ENCODE measurements around the gene RAI1.
A peak's percentile ranks its signal among the peaks of the same experiment; 100 is the strongest.
"Not testable (repeated sequence)": the region's sequence is repeated elsewhere in the genome, so short reads cannot be mapped to it uniquely, and the experiment has no call there.

RAI1 gene

DNA sequence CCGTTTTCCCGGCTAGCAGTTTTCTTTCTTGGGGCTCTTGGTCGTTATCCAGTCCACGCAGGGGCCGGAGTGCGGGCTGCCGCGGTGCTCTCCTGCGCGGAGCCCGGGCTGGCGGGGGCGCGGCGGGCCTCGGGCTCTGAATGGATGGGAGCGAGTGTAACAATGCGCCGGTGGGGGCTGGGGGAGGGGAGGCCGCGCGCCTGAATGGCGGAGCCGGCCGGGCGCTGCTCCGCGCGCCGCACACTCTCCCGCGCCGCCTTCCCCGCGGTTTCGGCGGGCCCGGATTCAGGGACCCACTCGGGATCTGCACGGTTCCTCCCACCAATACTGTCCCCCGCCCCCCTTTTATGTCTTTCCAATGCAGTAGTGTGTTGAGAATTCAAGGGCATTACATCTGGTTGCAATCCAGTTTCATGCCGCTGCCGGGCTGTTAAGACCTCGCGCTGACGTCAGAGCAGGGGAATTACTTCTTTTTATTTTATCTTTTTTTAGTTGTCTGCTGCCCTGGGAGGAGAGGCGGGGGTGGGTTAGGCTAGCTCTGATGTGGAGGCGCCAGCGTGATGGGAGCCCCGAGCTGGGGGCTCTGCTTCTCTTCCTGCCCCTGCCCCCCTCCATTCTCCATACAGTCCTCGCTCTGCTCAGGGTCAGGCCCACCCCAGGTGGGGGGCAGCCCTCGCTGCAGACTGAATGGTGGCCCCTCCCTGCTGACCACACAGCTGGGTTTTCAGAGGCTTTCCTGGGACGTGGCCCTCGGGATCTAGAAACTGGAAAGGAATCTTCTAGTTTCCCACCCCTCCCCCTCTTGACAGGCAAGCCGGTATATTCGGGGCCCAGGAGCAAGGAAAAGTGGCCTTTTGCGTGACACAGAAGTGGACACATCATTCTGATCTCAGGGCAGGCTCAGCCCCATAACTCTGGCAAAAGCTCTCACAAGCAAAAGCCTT, 1.8 kb downstream of the RAI1 start:
- DNase-seq: peak; percentile 73

DNA sequence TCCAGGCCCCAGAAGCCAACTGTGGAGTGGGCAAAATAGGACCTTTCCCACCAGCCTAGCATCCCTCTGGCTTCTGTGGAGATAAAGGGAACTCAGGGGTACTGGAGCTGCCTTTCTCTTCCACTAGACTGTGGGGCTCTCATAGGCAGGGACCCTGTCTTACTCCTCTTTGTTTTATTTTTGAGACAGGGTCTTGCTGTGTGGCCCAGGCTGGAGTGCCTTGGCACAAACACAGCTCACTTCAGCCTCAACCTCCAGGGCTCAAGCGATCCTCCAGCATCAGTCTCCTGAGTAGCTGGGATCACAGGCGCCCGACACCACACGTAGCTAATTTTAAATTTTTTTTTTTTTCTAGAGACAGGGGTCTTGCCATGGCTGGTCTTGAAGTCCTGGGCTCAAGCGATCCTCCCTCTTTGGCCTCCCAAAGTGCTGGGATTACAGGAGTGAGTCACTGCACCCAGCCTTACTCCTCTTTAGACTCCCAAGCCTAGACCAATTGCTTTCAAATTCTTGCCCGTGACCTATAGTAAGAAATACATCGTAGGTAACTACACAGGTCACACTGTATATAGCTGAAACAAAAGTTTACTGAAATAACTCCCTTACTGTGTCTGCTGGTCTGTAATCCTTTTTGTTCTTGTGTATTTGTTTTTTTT, 2.6 kb downstream of the RAI1 start:
- no peak for DNase-seq

DNA sequence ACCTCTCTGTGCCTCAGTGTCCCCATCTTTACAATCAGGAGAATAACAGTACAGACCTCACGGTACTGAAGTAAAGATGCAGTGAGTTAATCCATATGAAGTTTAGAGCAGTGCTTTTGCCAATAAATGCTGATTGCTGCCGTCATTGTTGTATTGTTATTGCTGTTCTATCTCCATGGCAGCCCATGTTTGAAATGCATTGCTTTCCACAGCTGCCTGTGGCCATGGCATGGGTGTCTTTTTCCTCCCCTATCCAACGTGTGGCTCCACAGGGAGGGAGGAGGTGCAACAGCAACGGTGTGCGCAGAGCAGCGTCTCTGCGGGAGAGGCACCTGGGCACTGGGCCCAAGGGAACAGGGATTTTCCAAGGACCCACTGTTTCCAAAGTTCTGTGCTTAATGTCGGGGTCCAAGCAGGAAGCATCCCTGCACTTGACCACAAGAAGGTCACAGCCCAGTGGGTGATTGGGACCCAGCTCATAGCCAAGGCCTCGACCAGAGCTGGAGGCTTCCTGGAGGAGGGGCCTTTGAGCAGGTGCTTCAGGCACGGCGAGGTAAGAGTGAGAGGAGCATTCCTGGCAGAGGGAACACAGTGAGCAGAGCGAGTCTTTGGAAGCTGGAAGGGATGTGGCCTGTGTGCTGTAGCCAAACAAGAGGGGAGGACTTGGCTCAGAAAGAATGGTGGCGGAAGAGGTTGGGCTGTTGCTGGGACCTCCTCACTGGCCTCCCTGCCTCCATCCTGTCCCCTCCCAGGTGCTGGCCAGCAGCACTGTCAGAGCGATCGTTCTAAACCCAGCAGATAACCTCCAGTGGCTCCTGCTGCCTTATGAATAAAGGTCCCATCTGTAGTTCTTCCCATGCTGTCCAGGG, 3.9 kb downstream of the RAI1 start:
- no peak for DNase-seq

DNA sequence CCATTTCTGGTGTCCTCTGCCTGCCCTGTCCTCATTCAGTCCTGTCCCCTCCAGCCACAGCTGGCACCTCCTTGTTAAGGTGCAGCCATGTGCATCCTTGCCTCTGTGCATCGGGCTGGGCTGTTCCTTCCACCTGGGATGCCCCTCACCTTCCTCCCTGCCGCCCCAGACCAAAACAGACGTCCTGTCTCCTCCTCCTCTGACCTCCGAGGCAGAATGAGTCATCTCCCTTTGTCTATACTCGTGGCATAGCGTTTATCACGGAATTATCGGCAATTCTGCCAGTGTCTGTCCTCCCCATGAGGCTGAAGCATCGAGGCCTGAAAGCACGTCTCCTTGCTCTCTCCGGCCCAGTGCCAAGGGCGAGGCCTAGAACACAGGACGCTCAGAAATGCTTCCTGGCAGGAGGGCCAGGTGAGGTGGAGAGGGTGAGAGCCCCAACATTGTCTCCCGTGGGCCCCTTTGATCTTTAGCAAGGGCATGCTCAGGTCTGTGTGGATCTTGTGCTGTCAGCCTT, 4.6 kb downstream of the RAI1 start:
- DNase-seq: no peak

DNA sequence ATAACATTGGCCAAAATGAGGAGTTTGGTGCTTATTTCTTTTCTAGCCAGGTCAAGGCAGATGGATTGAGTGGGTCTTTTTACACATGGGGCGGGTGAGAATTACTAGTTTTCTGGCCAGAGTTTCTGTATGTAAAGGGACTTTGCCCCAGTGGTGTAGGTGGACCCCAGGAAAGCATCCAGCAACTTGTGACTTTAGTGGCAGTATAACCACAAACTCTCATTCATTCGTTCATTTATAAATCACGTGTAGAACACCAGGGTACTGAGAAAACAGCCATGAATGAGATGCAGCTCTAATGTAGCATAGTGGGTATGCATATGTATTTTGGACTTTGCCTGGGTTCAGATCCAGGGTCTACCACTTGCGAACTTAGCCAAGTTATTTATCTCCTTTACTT, 8.1 kb downstream of the RAI1 start:
- DNase-seq: no peak

DNA sequence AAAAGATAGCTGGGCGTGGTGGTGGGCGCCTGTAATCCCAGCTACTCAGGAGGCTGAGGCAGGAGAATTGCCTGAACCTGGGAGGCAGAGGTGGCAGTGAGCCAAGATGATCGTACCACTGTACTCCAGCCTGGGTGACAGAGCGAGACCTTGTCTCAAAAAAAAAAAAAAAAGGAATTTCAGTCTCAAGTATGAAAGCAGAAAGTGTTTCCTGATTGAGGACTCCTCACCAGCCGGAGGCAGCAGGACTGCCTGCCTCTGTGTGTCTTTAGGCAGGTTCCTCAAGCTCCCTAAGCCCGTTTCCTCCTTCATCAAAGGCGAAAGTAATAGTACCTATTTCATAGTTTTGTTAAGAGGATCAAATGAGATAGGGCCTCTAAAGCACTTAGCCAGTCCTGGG, 9.0 kb downstream of the RAI1 start:
- DNase-seq: not testable (repeated sequence)

DNA sequence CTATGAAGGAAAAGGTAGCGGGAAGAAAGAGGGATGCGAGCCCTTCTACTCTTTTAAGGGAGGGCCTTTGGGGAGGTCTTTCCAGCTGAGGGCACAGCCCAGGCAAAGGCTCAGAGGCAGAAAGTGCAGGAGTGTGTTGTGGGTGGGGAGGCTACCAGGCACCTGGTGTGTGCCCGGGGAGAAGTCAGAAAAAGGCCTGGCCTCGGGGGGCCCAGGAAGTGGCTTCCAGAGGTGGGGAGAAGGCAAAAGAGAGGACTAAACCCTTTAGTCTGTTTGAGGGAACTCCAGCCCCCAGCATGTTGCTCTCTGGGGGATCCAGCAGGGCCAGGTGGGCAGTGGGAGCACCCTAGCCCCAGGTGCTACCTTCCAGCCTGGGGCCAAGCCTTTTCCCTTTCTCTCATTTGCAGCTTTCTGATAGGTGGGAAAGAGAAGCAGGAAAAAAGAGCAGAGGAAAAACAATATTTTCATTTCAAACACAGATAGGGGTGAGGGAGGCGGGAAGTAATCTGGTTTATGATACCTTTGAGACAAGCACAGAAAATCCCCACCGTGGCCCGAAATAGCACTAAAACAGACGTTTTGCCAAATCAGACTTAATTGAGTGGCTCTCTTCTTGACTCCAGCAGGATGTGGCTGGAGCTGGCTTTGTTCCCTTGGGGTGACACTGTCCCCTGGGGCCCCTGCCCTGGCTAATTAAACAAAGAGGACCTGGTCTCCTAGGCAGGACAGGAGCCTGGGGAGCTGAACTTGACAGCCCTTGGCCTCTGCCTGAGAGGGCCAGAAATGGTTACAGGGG, 10.4 kb downstream of the RAI1 start:
- DNase-seq: no peak

DNA sequence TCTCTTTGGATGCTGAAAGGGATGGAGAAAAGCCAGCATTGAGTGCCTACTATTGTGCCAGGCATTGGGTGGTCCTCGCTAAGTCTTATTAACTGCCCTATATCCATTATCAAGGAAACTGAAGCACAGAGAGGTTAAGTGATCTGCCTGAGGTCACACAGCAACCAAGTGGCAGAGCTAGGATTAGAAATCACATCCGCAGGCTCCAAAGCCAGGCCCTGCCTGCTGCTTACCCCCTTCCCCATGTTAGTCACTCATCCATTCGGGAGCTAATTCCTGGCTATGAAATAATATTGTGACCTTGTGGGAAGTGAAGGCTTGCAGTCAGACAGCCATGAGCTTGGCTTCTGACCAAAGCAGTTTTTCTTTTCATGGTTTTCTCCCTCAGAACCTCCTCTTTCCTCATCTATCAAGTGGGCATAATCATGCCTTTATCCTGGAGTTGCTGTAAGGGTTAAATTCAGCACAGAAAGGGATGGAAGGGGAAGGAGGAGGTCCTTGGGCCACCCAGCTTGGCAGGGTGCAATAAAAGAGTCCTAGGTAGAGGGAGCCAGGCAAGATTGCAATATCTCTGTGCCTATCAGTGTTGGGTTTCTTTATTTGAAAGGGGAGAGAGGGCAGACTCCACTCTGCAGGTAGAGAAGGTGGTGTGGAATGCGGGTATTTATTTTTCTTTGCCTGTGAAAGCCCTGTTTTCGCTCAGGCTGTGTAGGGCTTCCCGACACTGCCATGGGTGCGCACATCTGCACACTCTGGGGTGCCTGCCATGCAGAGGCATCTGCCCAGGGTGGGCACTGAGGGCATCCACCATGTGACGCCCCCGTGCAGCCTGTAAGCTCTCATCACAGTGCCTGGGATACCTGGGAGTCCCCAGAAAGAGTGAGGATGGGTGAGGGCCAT, 11.3 kb downstream of the RAI1 start:
- no peak for DNase-seq

DNA sequence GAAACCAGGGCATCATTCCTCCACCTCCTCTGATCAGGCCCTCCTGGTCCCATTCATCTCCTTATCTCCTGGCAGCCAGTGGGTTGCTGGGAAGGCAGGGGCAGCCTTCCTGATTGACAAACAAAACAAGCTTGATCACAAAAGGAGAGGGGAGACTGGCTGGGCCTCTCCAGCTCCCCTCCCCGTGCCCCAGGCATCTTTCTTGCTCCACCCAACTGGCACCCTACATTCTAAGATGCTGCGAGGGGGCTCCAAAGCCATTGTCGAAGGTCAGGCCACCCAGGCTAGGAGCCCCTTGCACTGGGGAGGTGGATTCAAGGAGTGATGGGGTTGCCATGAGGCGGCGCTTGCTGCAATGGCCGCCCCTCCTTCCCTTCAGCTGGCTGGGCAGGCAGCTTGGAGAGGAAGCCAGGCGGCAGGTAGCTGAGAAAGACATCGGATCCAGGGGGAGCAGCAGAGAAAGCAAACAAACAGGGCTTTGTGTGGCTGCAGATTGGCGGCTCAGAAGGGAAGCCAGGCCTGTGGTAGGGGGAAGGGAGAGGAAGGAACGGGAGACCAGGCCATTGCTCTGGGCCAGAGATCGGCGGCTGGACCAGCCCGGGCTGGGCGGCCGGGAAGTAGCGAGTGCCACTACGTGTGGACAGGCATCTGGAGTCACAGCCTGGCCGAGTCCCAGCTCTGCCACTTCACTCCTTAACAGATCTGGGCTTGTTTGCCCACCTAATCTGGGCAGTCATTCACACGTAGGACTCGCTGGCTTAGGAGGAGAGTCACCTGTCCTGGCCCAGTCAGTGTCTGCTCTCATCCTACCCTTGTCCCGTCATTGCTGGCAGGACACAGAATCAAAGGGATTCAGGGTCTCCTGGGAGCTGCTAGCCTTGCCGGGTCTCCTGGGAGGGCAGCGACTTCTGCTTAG, 12.3 kb downstream of the RAI1 start:
- DNase-seq: no peak

DNA sequence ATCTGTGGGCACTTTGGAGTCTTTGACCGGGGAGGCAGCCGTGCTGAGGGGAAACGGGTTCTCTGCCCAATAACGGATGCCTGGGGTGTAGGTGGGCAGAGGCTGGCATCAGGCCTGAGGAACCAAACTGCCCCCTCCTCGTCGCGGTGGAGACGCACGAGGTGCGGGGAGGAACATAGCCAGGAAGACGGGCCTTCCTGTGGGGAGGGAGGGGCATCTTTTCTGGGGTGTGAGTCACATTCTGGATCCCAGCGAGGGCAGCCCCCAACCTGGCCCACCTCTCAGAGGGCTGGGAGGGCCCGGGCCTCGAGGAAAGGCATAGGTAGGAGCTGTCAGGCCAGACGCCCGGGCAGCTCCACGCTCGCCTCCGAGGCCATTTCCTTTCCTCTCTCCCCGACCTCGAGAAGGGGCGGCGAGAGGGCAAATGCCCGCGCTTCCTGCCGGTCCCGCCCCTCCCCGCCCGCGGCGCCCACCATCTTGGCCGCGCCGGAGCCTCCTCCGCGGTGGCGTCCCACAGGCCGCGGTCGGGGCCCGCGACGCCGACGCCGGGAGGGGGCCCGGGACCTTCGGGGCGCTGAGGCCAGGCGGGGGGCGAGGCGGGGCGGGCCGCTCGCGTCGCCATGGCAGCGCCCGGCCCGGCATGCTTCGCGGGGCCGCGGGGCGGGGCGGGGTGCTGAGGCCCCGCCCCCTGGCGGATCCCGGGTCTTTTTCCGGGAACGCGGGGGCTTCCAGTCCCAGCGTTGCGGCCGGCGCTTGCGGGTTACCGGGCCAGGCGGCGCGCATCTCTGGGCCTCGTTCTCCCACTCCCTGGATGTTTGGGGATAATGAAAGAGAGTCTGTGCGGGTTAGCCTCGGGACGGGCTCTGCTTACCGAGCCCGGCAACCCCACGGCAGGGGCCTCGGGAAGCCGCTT, 13.2 kb downstream of the RAI1 start:
- DNase-seq: peak; percentile 62

DNA sequence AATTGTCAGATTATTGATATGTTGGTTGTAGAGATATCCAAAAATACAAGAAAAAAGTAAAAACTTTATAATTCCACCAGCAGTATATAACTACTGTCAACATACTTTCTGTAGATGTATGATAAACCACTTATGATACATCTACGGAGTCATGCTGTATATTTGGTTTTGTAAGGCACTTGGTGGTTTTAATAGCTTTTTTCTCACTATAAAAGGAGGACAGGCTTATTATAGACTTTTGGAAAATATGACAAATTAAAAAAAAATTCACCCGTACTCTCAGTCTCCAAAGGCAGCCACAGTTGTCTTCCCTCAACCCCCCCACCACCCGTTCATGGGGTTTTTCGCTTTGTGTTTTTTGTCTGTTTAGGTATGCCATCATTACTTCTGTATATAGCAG, 14.8 kb downstream of the RAI1 start:
- no peak for DNase-seq

DNA sequence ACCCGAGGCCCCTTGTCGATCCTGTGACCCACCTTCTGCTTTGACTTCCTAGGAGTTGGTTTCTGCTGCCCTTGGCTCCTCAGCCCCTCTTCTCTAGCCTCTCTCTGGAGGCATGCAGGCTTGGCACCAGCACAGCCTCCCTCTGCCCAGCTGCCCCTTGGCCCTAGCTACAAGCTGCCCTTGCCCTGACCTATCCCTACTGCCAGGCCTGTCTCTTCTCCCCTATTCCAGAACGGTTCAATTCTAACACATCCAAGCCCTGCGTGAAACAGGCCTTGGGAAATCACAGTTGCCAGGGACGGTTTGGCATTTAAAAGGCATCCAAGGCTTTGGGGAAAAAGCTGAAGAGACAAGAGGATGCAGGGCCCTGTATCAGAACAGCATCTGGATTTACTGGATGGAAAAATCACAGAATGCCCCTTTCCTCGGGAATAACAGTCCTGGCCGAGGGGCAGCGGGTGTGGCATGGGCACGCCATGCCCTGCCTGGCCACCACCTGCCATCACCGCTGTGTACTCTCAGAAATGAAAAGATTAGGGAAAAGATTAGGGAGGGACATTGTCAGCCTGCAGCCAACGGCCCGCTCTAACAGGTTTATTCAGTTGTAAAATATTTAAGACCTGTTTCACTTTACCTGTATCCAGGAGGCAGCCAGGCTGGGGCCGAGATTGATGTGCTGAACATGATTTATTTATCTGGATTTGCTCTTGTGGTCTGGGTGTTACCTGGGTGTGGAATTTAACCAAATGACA, 15.8 kb downstream of the RAI1 start:
- DNase-seq: no peak

DNA sequence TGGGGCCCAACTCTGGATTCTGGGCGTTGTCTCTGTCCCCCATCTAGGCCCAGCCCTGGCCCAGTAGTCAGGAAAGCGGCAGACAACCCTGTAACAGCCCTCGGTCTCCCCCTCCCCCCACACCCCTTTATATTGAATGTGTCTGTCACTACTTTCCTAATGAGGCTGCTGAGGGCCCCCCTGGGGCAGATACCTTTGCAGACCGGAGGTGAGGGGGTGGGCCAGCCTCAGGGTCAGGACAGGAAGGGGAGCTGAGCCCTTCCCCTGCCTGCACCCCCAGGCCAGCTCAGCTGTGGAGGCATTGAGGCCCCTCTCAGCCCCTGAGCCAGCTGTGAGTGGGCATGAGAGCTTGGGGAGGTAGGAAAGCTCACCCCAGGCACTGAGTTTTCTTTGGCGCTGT, 17.1 kb downstream of the RAI1 start:
- DNase-seq: no peak

DNA sequence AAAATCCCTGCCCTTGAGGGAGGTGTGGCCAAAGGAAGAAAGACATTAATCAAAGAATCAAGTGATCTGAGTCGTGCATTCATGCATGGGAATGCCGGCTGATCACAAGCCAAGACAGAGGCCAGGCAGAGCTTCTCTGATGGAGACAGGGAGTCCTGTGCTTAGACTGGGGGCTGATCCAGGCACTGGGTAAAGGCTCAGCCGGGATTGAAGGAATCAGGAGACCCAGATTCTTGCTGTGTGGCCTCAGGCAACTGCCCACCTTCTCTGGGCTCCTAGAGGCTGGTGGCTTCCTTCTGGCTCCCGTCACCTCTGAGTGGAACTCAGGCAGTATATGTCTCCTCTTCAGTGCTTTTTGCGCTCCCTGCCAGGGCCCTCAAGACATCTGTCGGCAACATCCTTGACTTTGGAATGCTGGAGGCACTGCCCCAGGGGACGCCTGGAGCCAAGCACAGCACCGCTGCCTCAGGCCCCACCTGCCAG, 17.7 kb downstream of the RAI1 start:
- DNase-seq: no peak

DNA sequence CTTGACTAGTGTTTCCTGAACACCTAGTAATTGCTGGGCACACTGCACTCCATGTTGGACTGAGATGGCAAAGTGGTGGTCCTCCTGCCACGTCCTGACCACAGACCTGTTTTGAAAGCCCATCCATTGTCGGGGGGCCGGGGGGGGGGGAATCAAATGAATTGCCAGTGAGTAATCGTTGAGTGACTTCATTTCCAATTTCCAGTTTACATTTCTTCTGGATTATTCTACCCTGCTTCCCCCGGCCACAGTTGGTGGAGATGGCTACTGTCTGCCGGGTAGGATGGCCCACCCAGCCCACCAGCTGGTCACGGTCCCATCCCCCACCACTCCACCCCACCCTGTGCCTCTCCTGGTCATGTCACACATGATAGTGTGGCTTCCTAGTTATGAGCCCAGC, 18.2 kb downstream of the RAI1 start:
- no peak for DNase-seq

DNA sequence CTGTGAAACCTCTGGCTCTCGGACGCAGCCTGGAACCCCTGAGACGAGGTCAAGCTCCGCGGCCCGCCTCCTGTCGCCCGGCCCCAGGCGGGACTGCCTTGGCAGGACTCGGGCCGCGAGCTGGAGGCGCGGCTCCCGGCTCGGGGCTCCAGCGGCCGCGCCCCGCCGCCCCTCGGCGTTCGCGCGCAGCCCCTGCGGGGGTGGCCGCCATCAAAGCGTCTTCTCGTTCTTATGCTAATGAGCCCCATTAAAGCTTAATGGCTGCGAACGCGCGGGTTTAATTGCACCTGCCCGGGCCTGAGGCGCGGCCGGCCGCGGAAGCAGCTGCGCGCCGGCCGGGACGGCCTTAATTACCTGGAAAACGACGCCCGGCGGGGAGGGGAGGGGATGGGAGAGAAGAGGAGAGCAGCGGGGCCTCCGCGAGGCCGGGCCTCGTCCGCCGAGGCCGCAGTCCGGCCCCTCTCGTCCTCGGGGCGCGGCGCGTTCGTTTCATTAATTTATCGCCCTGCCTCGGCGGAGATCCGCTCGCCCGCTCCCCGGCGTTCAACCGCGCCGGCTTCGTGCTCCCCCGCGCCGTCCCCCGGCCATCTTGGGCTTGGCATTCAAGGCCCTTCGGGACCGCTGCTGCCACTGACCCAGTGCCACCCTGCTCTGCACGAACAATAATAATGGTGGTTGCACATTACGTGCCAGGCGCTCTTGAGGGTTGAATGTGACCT, 19.2 kb downstream of the RAI1 start:
- DNase-seq: no peak

DNA sequence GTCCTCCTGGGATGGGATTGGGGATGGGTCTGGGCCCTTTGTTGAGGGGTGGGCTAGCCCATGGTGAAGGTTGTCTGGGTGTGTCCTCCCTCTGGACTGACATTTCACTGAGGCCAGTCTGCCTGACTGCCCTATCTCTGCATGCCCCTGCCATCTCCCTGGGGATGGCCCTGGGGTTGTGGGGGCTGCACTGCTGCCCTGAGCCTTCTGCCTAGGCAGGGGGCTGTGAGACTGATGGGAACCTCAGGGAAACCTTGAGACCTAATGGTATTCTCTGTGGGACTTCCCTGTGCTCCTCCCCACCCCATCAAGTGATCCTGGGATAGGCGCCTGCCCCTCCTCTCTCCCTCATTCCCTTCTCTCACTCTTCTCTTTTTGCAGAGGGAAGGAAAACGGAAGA, 19.9 kb downstream of the RAI1 start:
- DNase-seq: no peak
